ENCODE measurements around the gene CUX1. TPM values are rescaled to one million over a fixed set of nuclear protein-coding genes. Genes with fewer than 3 reads are reported as not detected.
"Not testable (repeated sequence)": the region's sequence is repeated elsewhere in the genome, so short reads cannot be mapped to it uniquely, and the experiment has no call there.

Gene CUX1
- total RNA-seq, 3 donors from 2014 or later: 35.1 to 54.4 (median 41.1) TPM

- H3K4me3 ChIP-seq: no peak overlapping the region
- no peak for DNase-seq (ENCODE audit: low spot score in 2 of 2)
- H3K27ac ChIP-seq: no peak overlapping the region
- H3K36me3 ChIP-seq: no peaks in the 10 kb centered on the region
- no peaks in the 10 kb centered on the region for H3K27me3 ChIP-seq
- no peaks in the 10 kb centered on the region for H3K4me1 ChIP-seq
- TF ChIP-seq CTCF (IDR thresholded peaks at IDR 0.05) (no peak), POLR2AphosphoS5 (IDR thresholded peaks at IDR 0.05) (no peak), POLR2A (IDR thresholded peaks at IDR 0.05) (no peak)
- intact Hi-C loops (cut with DNase I; ENCODE audit: low total_unique reads): no loop called here
- H3K9me3 ChIP-seq: no peaks in the 10 kb centered on the region
Observed at GRCh38 chr7:102222445-102222844, 405.0 kb downstream of the CUX1 start.

GRCh38 chr7:102223184-102223583 lies 405.8 kb downstream of the CUX1 start:
- intact Hi-C loops (cut with DNase I; ENCODE audit: low total_unique reads): no loop called here
- DNase-seq (ENCODE audit: low spot score in 2 of 2): no peak
- H3K27me3 ChIP-seq: no peaks in the 10 kb centered on the region
- H3K9me3 ChIP-seq: no peaks in the 10 kb centered on the region
- no peaks in the 10 kb centered on the region for H3K36me3 ChIP-seq
- no peak for TF ChIP-seq CTCF (IDR thresholded peaks at IDR 0.05)
- no peak for TF ChIP-seq POLR2A (IDR thresholded peaks at IDR 0.05)
- TF ChIP-seq POLR2AphosphoS5 (IDR thresholded peaks at IDR 0.05): no peak
- no peak overlapping the region for H3K27ac ChIP-seq
- H3K4me3 ChIP-seq: no peak overlapping the region
- H3K4me1 ChIP-seq: no peaks in the 10 kb centered on the region

GRCh38 chr7:102225025-102225424 lies 407.6 kb downstream of the CUX1 start:
- H3K27me3 ChIP-seq: no peaks in the 10 kb centered on the region
- intact Hi-C loops (cut with DNase I; ENCODE audit: low total_unique reads): no loop called here
- H3K9me3 ChIP-seq: no peaks in the 10 kb centered on the region
- DNase-seq (ENCODE audit: low spot score in 2 of 2): no peak
- no peak overlapping the region for H3K27ac ChIP-seq
- TF ChIP-seq POLR2A (IDR thresholded peaks at IDR 0.05) (no peak), CTCF (IDR thresholded peaks at IDR 0.05) (no peak), POLR2AphosphoS5 (IDR thresholded peaks at IDR 0.05) (no peak)
- no peaks in the 10 kb centered on the region for H3K36me3 ChIP-seq
- no peaks in the 10 kb centered on the region for H3K4me1 ChIP-seq
- H3K4me3 ChIP-seq: no peak overlapping the region

GRCh38 chr7:102227371-102227770 lies 409.9 kb downstream of the CUX1 start:
- Histone ChIP-seq H3K27me3 (no peaks in the 10 kb centered on the region), H3K36me3 (no peaks in the 10 kb centered on the region), H3K4me1 (no peaks in the 10 kb centered on the region), H3K27ac (no peak overlapping the region), H3K9me3 (no peaks in the 10 kb centered on the region), H3K4me3 (no peak overlapping the region)
- TF ChIP-seq CTCF (IDR thresholded peaks at IDR 0.05): no peak
- no peak for TF ChIP-seq POLR2A (IDR thresholded peaks at IDR 0.05)
- intact Hi-C loops (cut with DNase I; ENCODE audit: low total_unique reads): no loop called here
- no peak for DNase-seq (ENCODE audit: low spot score in 2 of 2)

GRCh38 chr7:102228935-102229334 lies 411.5 kb downstream of the CUX1 start:
- intact Hi-C loops (cut with DNase I; ENCODE audit: low total_unique reads): no loop called here
- H3K4me3 ChIP-seq: no peak overlapping the region
- H3K9me3 ChIP-seq: no peaks in the 10 kb centered on the region
- DNase-seq (ENCODE audit: low spot score in 2 of 2): no peak
- TF ChIP-seq POLR2AphosphoS5 (IDR thresholded peaks at IDR 0.05) (no peak), CTCF (IDR thresholded peaks at IDR 0.05) (no peak), POLR2A (IDR thresholded peaks at IDR 0.05) (no peak)
- H3K27ac ChIP-seq: no peak overlapping the region
- no peaks in the 10 kb centered on the region for H3K27me3 ChIP-seq
- H3K36me3 ChIP-seq: no peaks in the 10 kb centered on the region
- no peaks in the 10 kb centered on the region for H3K4me1 ChIP-seq

- H3K9me3 ChIP-seq; DNase-seq (ENCODE audit: low spot score in 2 of 2); H3K27me3 ChIP-seq; H3K4me1 ChIP-seq; H3K36me3 ChIP-seq; H3K27ac ChIP-seq; intact Hi-C loops (cut with DNase I; ENCODE audit: low total_unique reads); H3K4me3 ChIP-seq: not testable (repeated sequence)
Observed at GRCh38 chr7:102230162-102230561, 412.7 kb downstream of the CUX1 start.

Measured in breast epithelium (tissue), 4 donors.